Small intestine (tissue), 16 donors: ENCODE data around the gene VSIG10. TPM values are rescaled to one million over a fixed set of nuclear protein-coding genes. Genes with fewer than 3 reads are reported as not detected.

Experiments used
- DNase-seq, 2 donors: peaks; one replicate each; pipeline versions ENCODE4 v3.0.0 to v3.0.0-alpha.2; 2013
- FAIRE-seq: peaks from 2 replicates; lab custom pipeline; 2012; peaks lifted over from hg19 to GRCh38; lab: Jason Lieb, UNC
- H3K27ac ChIP-seq, 3 donors: one replicate each; pipeline ENCODE4 v1.5.1; 2013; ENCODE audit warnings: low read length in 2 of 3, mild to moderate bottlenecking in 2 of 3, control low read depth in 1 of 3, inconsistent platforms in 1 of 3, low read depth in 1 of 3, moderate library complexity in 1 of 3
- H3K27me3 ChIP-seq, 3 donors: one replicate each; pipeline ENCODE4 v1.6.1; 2013; ENCODE audit warnings: low read length in 3 of 3, inconsistent platforms in 1 of 3; ENCODE audit not compliant: control insufficient read depth in 3 of 3, insufficient read depth in 3 of 3
- H3K36me3 ChIP-seq, 3 donors: one replicate each; pipeline ENCODE4 v1.6.1; 2013; ENCODE audit warnings: low read length in 3 of 3, inconsistent platforms in 1 of 3, low read depth in 1 of 3, mild to moderate bottlenecking in 1 of 3, moderate library complexity in 1 of 3; ENCODE audit not compliant: control insufficient read depth in 3 of 3, insufficient read depth in 2 of 3
- H3K4me1 ChIP-seq, 3 donors: one replicate each; pipeline ENCODE4 v1.6.1; 2013; ENCODE audit warnings: low read length in 2 of 3, inconsistent platforms in 1 of 3, low read depth in 1 of 3, mild to moderate bottlenecking in 1 of 3, moderate library complexity in 1 of 3; ENCODE audit not compliant: control insufficient read depth in 3 of 3, insufficient read depth in 2 of 3
- H3K4me3 ChIP-seq, 3 donors: one replicate each; pipeline ENCODE4 v1.5.1; 2013; ENCODE audit warnings: low read length in 3 of 3, control low read depth in 1 of 3, inconsistent platforms in 1 of 3, low read depth in 1 of 3, mild to moderate bottlenecking in 1 of 3, moderate library complexity in 1 of 3
- H3K9me3 ChIP-seq, 2 donors: one replicate each; pipeline ENCODE4 v1.6.1; 2013; ENCODE audit warnings: low read depth in 1 of 2, low read length in 1 of 2; ENCODE audit not compliant: control insufficient read depth in 2 of 2, insufficient read depth in 1 of 2
- WGBS, 3 donors: extraction: QIAGEN DNeasy Blood & Tissue Kit; methylation state at CpG; one replicate each; pipeline ENCODE4 v1.1.7; 2013; 5-methylcytosine and 5-hydroxymethylcytosine counted together
- long read RNA-seq, 10 donors: transcript quantifications; one replicate each; lab custom pipeline, GENCODE V29; 2026
- polyA plus RNA-seq, 4 donors: library from polyadenylated mRNA; stranded (reverse) in 3 of 4; unstranded in 1 of 4; fragments of 200-250 nt in 3 of 4; fragments of 120-200 nt in 1 of 4; gene quantifications; one replicate each; pipeline versions ENCODE4 v1.2.1 to v1.2.3, GENCODE V29; 2013
- donor health status: healthy with polysubstance abuse.
- donor health status: control.
- donor health status: control.
- donor health status: Bipolar disorder and iron deficiency.
- donor health status: healthy.

Gene VSIG10
- polyA plus RNA-seq = 10 to 100 TPM; 30.6 to 89.7 (median 39.2) TPM
- long read RNA-seq, donor 1, partial matches to known transcripts = 838 of 930 reads
- long read RNA-seq, donor 1, other reads (novel, unspliced or antisense) = 88 of 930 reads
- long read RNA-seq, donor 2 = 0 reads
- long read RNA-seq, donor 3, partial matches to known transcripts = 0 of 5 reads
- long read RNA-seq, donor 3, other reads (novel, unspliced or antisense) = 0 of 5 reads
- long read RNA-seq, donor 4 = 0 reads
- long read RNA-seq, donor 5, partial matches to known transcripts = 285 of 450 reads
- long read RNA-seq, donor 5, other reads (novel, unspliced or antisense) = 163 of 450 reads
- long read RNA-seq, donor 6, partial matches to known transcripts = 16 of 308 reads
- long read RNA-seq, donor 6, other reads (novel, unspliced or antisense) = 290 of 308 reads
- long read RNA-seq, donor 7 = 0 reads
- long read RNA-seq, donor 8 = 0 reads
- long read RNA-seq, donor 9 = 0 reads
- long read RNA-seq, donor 10, partial matches to known transcripts = 0 of 3 reads
- long read RNA-seq, donor 10, other reads (novel, unspliced or antisense) = 0 of 3 reads

GRCh38 chr12:118103601-118104382 lies at the start of gene VSIG10:
TSS of gene VSIG10 (minus strand) at chr12:118104011. CDS start at chr12:118103671, 340 bp downstream.
- peak; percentile 87 to 91 for DNase-seq
- H3K36me3 ChIP-seq = peaks cover 0 to 2% (median 0%) of the 10 kb centered on the region in 3 donors
- 0 to 1% (median 0%) methylated on average over 35 to 75 of the region's 75 CpGs for WGBS, 3 donors

GRCh38 chr12:118151755-118152154 lies 47.9 kb upstream of the VSIG10 start:
- 89 to 92% (median 90%) methylated on average over 5 of the region's 5 CpGs for WGBS, 3 donors
- Histone ChIP-seq H3K9me3 (no peaks in the 10 kb centered on the region), H3K27ac (no peak overlapping the region), H3K4me3 (no peak overlapping the region), H3K27me3 (no peaks in the 10 kb centered on the region), H3K36me3 (peaks cover 5 to 36% (median 17%) of the 10 kb centered on the region in 3 donors), H3K4me1 (no peaks in the 10 kb centered on the region)
- DNase-seq (no peak), FAIRE-seq (no peak)

More at GRCh38 chr12:118103601-118104382, at the start of gene VSIG10:
- H3K9me3 ChIP-seq = no peaks in the 10 kb centered on the region
- H3K4me1 ChIP-seq = peaks cover 0 to 10% (median 2%) of the 10 kb centered on the region in 3 donors
- no peak for FAIRE-seq
- H3K27ac ChIP-seq = peak within 1 kb of the TSS; percentile 71 to 92 (median 86)
- H3K27me3 ChIP-seq = no peaks in the 10 kb centered on the region
- peak within 1 kb of the TSS; percentile 64 to 69 (median 64) for H3K4me3 ChIP-seq

DNA sequence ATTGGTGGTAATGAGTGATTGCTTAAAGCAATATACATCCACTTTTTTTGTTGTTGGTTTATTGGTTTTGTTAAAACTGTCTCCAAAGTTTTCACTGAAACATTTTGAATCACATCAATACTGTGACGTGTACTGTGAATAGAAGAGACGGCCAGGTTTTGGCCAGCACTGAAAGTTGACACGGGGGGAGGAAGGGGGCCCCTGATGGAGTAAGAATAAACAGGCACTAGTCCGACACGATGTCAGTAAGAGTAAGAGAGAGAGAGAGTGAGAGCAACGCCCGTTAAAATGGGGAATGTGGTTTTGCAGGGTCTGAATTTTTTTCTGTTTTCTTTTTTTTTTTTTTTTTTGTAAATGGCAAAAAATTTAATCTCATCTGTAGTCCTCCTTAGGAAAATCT lies 46.8 kb upstream of the VSIG10 start:
- Histone ChIP-seq H3K27ac (no peak overlapping the region), H3K4me3 (no peak overlapping the region), H3K9me3 (no peaks in the 10 kb centered on the region), H3K27me3 (no peaks in the 10 kb centered on the region), H3K36me3 (peaks cover 6 to 41% (median 19%) of the 10 kb centered on the region in 3 donors), H3K4me1 (no peaks in the 10 kb centered on the region)
- no peak for FAIRE-seq
- DNase-seq = no peak
- WGBS, 3 donors = 57 to 75% (median 59%) methylated on average over 7 of the region's 7 CpGs

- Histone ChIP-seq H3K9me3 (no peaks in the 10 kb centered on the region), H3K36me3 (peaks cover 11 to 57% (median 31%) of the 10 kb centered on the region in 3 donors), H3K4me3 (no peak overlapping the region), H3K4me1 (no peaks in the 10 kb centered on the region), H3K27ac (no peak overlapping the region), H3K27me3 (no peaks in the 10 kb centered on the region)
- WGBS, 3 donors = 93 to 96% (median 95%) methylated on average over 5 of the region's 5 CpGs
- DNase-seq (no peak), FAIRE-seq (no peak)
Measured at GRCh38 chr12:118148287-118148686, 44.5 kb upstream of the VSIG10 start.

- FAIRE-seq (no peak), DNase-seq (no peak)
- Histone ChIP-seq H3K9me3 (no peaks in the 10 kb centered on the region), H3K27me3 (no peaks in the 10 kb centered on the region), H3K27ac (no peak overlapping the region), H3K4me3 (no peak overlapping the region), H3K36me3 (peaks cover 8 to 59% (median 32%) of the 10 kb centered on the region in 3 donors), H3K4me1 (no peaks in the 10 kb centered on the region)
- WGBS, 3 donors = 81 to 86% (median 83%) methylated on average over 9 of the region's 9 CpGs
Measured at GRCh38 chr12:118145798-118146156, 42.0 kb upstream of the VSIG10 start.

DNA sequence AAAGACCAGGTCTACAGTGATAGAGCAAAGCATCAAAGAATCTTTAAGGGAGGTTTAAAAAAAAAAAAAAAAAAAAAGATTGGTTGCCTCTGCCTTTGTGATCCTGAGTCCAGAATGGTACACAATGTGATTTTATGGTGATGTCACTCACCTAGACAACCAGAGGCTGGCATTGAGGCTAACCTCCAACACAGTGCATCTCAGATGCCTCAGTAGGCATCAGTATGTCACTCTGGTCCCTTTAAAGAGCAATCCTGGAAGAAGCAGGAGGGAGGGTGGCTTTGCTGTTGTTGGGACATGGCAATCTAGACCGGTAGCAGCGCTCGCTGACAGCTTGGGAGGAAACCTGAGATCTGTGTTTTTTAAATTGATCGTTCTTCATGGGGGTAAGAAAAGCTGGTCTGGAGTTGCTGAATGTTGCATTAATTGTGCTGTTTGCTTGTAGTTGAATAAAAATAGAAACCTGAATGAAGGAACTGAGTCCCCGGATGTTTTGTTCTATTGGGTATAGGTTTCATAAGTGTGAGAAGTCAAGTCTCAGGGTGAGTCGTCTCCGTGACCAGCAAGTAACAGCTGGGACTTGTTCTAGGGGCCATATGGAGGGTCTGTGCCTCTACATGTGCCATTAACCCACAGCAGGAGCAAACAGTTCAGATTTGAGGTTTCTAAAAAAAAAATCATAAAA lies 41.4 kb upstream of the VSIG10 start:
- no peak overlapping the region for H3K27ac ChIP-seq
- DNase-seq (no peak), FAIRE-seq (no peak)
- H3K4me3 ChIP-seq = no peak overlapping the region
- no peaks in the 10 kb centered on the region for H3K9me3 ChIP-seq
- WGBS, 3 donors = 81 to 89% (median 81%) methylated on average over 7 of the region's 7 CpGs
- no peaks in the 10 kb centered on the region for H3K27me3 ChIP-seq
- H3K4me1 ChIP-seq = no peaks in the 10 kb centered on the region
- peaks cover 8 to 61% (median 31%) of the 10 kb centered on the region in 3 donors for H3K36me3 ChIP-seq

DNA sequence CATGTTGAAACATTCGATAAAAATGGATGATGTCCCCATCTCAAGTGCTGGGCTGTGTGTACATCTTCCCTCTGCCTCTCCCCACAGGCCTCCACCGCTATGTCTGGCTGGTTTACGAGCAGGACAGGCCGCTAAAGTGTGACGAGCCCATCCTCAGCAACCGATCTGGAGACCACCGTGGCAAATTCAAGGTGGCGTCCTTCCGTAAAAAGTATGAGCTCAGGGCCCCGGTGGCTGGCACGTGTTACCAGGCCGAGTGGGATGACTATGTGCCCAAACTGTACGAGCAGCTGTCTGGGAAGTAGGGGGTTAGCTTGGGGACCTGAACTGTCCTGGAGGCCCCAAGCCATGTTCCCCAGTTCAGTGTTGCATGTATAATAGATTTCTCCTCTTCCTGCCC lies 40.7 kb upstream of the VSIG10 start:
- FAIRE-seq (no peak), DNase-seq (no peak)
- Histone ChIP-seq H3K4me1 (no peaks in the 10 kb centered on the region), H3K27me3 (no peaks in the 10 kb centered on the region), H3K4me3 (no peak overlapping the region), H3K36me3 (peaks cover 10 to 62% (median 31%) of the 10 kb centered on the region in 3 donors), H3K9me3 (no peaks in the 10 kb centered on the region), H3K27ac (no peak overlapping the region)
- 93 to 94% (median 93%) methylated on average over 13 of the region's 13 CpGs for WGBS, 3 donors

DNA sequence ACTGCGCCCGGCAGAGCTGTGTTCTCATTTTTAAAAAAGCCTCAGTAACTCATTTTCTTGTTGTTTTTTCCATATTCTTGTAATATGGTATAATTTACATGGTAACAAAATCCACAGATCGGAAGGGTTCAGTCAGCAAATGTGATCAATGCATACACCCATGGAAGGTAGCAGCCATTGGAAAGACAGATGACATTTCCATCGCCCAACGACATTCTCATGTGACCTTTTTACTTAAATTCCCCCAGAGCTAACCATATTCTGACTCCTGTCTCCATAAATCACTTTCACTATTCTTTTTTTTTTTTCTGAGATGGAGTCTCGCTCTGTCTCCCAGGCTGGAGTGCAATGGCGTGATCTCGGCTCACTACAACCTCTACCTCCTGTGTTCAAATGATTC lies 37.0 kb upstream of the VSIG10 start:
- H3K27me3 ChIP-seq = no peaks in the 10 kb centered on the region
- H3K36me3 ChIP-seq = peaks cover 8 to 64% (median 25%) of the 10 kb centered on the region in 3 donors
- FAIRE-seq = no peak
- H3K4me1 ChIP-seq = peaks cover 2 to 8% (median 2%) of the 10 kb centered on the region in 3 donors
- no peak overlapping the region for H3K27ac ChIP-seq
- 96 to 97% (median 97%) methylated on average over 8 of the region's 8 CpGs for WGBS, 3 donors
- H3K9me3 ChIP-seq = no peaks in the 10 kb centered on the region
- H3K4me3 ChIP-seq = no peak overlapping the region
- no peak for DNase-seq
